Measurements from ENCODE around the gene TCIRG1.

TCIRG1 gene

DNA sequence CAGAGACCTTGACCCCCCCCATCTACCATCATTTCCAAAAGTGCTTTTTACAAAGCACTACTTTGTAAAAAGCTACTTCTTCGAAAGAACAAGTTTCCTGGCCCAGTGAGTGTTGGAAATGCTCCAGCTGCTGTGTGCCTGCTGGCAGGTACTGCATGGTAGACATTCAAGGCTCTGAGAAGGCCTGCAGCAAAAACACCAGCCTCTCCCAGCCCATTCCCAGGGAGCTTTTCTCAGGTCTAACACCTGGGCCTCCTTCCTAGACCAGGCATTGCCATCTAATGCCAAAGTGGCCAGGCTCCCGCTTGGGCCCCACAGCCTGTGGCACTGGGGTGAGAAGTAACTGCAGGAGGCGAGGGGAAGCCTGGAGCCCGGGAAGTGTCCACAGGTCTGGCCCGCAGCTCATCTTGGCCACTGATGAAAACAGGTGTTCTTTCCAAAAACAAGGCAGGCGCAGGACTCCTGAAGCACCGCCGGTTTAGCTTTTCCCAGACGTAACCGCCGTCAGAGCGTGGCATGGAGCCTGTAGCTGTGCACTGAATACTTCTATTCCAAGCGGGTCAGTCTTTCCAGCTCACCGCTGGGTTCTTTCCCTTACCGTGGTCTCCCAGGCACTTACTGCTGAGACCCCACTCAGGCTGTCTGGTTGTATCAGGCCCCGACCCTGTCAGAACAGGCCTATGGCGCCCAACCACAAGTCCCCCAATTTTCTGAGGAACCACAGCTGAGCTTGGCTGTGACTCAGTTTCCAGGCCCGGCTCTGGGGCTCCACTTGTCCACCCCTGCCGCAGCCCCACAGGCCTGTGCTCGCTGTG is 1.2 kb upstream of the TCIRG1 start:
- no peak for DNase-seq (ENCODE audit: low read depth)

DNA sequence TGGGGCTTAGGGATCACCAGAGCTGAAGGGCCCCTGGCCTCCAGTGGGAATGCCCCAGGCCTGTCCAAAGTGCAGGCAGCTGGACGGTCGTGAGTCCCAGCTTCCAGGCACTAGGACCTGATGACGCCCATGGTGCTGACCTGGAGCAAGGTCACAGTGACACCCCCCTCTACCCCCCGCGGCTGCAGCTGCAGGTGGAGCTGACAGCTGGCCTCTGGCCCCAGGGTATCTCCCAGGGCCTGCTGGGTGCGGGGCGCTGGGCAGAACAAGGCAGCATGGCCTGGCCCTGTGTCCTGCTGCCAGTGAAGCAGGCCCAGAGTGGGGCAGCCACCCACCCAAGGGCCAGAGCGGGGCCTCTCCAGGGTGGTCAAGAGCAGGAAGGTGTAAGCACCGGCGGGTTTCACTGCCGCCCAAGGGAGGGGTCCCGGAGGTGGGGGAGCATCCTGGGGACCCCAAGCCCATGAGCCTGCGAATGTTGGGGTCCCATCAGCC is 553 bp upstream of the TCIRG1 start:
- no peak for DNase-seq (ENCODE audit: low read depth)

DNA sequence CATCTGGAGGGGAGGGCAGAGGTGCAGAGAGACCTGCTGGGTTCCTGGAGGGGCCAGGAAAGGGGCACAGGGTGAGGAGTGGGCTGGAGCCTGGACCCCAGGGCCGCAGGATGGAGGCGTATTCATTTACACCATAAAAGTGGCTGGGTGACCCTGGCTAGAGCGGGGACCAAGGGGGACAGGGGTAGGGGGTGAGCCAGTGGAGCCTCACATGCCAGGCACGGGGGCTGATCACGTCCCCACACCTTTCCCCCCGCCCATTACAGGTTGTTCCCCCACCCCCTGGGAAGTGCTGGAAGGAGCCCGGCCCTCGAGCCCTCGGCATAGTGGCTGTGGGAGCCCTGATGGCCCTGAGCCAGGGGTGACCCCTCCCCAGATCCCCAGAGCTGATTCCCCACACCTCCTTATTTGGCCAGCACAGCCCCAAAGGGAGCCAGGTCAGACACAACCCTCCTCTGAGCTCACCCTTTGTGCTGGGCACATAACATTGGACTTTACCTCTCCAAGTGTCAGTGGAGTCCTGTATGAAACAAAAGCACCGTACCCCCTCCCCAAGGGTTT is 781 bp downstream of the TCIRG1 start:
- no peak for DNase-seq (ENCODE audit: low read depth)

DNA sequence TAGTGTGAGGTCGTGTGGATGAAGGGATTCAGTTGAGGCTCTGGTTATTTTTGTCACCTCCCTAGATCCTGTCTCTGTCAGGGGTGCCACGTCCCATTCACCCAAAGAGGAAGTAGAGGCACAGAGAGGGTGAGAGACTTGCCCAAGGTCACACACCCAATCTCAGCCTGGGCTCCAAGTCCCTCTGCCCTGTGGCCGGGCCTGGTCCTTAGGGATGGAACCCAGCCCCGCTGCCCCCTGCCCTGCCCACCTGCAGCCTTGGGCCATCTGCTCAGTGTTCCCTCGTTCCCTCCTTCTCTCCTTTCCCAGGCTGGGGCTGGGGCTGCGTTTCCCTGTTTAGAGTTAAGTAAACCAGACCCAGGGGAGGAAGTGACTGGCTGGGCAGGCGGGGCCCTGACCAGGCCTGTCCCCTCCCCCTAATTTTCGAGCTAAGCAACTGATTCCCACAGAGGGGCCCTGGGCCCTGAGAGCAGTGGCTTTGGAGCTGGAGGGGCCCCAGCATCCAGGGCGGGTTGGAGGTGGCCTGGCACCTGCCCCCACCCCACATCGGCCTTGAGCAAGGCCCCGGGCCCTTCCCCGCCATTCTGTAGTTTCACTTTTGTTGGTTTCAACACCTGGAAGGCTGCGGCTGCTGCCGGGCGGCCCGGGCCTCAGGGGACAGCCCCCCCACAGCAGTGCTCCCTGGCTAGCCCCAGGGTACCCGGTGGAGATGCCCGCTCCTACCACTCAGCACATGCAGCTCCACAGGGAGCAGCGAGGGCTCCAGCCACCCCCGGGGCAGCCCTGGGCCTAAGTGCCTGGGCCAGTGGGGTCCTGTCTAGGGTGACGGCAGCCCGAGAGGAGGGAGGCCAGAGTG is 1.5 kb downstream of the TCIRG1 start:
- no peak for DNase-seq (ENCODE audit: low read depth)

DNA sequence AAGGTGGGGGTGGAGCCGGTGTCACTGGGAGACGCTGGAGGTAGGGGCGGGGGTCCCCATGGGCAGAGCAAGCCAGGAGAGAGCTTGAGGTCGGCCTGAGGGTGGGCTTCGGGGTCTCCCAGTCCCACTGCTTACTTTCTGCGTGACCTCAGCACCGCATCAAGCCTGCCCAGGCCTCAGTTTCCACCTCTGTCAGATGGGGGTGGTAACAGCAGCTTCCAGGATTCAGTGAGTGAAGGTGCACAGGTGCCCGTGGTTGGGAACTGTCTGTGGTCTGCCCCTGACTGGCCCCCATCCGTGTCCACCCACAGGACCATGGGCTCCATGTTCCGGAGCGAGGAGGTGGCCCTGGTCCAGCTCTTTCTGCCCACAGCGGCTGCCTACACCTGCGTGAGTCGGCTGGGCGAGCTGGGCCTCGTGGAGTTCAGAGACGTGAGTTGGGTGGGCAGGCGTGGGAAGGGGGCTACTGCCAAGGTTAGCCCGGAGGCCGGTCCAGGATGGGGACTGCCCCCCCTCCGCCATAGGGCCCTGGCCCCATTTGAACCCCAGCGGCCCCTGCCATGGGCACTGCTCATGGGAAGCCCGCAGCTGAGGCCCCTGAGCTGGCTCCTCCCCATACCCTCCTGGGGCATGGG is 2.2 kb downstream of the TCIRG1 start:
- DNase-seq (ENCODE audit: low read depth), result no peak

DNA sequence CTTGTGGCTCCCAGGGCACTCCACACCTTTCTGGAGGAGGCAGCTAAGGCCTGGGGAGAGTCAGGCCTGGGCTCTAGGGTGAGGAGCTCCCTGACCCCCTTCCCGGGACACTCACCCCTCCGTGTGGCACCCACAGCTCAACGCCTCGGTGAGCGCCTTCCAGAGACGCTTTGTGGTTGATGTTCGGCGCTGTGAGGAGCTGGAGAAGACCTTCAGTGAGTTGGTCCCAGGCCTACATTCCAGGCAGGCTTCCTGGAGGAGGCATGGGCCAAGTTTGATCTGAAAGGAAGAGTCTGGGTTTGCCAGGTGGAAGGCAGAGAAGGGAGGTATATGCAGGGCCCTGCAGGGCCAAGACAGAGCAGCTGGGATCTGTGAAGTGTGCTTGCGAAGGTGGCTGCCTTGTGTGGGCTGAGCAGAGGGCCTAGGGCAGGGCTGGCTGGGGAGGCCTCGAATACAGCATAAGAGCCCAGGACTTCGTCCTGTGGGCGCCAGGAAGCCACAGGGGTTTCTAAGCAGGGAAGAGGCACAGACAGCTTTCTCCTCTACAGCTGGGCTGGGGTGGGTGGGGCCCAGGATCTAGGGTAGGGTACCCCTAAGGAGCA is 2.9 kb downstream of the TCIRG1 start:
- DNase-seq (ENCODE audit: low read depth), result no peak

DNA sequence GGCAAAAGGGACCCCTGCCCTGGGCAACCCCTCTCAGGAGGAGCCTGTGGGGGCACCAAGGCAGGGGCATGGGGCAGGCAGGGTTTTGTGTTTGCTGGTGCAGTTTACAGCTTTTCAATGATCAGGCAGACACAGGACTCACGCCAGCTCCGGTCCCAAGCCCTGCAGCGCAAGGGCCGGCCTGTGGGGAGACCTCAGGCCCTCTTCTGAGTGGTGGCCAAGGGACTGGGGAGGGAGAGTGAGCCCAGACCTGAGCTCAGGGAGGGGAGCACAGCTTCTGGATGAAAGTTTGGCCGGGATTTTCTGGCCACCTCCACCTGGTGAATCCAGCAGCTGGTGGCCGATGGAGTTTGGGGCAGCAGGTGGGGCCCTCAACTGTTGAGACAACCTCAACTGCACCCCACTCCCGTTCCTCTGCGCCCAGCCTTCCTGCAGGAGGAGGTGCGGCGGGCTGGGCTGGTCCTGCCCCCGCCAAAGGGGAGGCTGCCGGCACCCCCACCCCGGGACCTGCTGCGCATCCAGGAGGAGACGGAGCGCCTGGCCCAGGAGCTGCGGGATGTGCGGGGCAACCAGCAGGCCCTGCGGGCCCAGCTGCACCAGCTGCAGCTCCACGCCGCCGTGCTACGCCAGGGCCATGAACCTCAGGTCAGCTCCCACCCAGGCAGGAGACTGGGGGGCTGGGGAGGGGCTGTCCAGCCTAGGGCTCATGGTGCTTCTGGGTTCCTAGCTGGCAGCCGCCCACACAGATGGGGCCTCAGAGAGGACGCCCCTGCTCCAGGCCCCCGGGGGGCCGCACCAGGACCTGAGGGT is 3.6 kb downstream of the TCIRG1 start:
- DNase-seq (ENCODE audit: low read depth), result no peak

DNA sequence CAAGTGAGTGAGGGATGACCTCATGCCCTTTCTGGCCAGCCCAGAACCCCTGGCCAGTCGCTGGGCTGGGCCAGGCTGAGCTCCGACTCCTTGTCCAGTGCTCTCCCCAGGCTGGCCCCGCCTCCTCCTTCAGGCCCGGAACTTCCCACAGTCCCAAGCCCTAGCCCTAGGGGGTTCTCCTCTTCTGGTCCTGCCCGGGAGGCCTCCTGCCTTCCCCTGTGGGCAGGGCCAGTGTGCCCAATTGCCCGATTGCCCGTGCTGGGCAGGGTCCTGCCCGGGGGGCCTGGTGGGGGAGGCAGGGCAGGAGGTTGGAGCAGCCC is 4.2 kb downstream of the TCIRG1 start:
- DNase-seq (ENCODE audit: low read depth), result no peak

DNA sequence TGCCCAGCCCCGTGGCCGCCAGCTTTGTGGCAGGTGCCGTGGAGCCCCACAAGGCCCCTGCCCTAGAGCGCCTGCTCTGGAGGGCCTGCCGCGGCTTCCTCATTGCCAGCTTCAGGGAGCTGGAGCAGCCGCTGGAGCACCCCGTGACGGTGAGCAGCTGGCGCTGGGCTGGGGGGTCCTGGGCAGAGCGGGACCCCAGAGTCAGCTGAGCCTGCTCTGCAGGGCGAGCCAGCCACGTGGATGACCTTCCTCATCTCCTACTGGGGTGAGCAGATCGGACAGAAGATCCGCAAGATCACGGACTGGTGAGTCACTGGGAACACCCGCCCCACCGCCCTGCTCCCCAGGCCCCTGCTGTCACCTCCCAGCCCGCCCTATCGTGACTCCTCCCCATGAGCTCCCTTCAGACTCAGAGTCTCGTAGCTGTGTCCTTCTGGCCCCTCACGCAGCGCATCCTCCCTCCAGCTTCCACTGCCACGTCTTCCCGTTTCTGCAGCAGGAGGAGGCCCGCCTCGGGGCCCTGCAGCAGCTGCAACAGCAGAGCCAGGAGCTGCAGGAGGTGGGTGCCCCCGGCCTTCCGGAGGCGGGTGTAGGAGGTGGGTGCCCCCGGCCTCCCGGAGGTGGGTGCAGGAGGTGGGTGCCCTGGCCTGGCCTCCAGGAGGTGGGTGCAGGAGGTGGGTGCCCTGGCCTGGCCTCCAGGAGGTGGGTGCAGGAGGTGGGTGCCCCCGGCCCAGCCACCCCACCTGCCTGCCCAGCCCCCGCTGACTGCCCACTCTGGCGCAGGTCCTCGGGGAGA is 4.7 kb downstream of the TCIRG1 start:
- no peak for DNase-seq (ENCODE audit: low read depth)

DNA sequence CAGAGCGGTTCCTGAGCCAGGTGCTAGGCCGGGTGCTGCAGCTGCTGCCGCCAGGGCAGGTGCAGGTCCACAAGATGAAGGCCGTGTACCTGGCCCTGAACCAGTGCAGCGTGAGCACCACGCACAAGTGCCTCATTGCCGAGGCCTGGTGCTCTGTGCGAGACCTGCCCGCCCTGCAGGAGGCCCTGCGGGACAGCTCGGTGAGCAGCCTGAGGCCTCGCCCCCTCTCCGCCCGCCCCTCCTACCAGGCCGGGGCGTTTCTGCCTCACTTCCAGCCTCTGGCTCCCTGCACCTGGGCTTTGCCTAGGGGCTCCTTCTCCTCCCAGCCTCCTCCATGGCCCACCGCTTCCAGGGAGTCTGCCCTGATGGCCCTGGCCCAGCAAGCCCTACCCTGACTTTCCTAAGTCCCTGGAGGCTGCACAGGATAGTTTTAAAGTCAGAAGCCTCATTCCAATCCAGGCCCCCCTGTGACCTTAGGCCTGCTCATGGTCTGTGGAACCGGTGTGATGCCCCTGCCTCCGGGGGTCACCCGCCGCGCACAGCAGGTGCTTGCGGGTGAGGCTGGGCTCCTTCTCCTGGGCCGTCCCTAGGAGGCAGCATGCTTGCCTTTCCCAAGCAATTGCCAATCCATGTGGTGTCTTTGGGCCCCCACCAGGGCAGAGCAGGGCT is 5.5 kb downstream of the TCIRG1 start:
- DNase-seq (ENCODE audit: low read depth), result no peak

DNA sequence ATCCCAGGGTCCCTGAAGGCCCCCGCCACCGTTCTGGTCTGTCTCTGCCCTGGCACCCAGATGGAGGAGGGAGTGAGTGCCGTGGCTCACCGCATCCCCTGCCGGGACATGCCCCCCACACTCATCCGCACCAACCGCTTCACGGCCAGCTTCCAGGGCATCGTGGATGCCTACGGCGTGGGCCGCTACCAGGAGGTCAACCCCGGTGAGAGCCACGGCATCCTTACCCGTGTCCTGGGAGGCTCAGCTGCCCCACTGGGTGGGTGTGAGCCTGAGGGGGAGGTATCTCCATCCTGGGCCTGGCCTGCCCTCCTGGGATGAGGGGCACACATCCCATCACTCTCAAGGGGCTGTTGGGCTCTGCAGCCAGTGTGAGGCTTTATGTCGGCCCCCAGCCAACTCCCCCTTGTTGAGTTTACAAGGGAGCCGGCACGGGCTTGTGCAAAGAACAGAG is 6.1 kb downstream of the TCIRG1 start:
- no peak for DNase-seq (ENCODE audit: low read depth)

DNA sequence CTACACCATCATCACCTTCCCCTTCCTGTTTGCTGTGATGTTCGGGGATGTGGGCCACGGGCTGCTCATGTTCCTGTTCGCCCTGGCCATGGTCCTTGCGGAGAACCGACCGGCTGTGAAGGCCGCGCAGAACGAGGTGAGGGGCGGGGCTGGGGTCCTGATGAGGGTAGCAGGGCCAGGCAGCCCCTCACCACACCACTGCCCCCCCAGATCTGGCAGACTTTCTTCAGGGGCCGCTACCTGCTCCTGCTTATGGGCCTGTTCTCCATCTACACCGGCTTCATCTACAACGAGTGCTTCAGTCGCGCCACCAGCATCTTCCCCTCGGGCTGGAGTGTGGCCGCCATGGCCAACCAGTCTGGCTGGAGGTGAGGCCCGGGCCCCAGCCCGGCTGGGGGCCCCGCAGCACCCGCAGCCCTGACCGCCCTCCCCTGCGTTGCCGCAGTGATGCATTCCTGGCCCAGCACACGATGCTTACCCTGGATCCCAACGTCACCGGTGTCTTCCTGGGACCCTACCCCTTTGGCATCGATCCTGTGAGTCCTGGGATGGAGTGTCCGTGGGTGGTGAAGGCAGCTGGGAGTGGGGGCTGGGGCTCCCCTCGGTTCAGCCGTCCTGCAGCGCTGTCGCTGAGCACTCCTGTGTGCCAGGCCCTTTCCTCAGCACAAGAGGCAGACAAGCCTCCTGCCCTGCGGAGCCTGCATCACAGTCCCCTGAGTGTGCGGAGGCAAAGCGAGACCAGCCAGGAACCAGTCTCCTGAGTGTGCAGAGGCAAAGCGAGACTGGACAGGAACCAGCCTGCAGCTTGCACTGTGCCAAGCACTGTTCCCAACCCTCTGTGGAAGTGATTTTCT is 8.8 kb downstream of the TCIRG1 start:
- no peak for DNase-seq (ENCODE audit: low read depth)

DNA sequence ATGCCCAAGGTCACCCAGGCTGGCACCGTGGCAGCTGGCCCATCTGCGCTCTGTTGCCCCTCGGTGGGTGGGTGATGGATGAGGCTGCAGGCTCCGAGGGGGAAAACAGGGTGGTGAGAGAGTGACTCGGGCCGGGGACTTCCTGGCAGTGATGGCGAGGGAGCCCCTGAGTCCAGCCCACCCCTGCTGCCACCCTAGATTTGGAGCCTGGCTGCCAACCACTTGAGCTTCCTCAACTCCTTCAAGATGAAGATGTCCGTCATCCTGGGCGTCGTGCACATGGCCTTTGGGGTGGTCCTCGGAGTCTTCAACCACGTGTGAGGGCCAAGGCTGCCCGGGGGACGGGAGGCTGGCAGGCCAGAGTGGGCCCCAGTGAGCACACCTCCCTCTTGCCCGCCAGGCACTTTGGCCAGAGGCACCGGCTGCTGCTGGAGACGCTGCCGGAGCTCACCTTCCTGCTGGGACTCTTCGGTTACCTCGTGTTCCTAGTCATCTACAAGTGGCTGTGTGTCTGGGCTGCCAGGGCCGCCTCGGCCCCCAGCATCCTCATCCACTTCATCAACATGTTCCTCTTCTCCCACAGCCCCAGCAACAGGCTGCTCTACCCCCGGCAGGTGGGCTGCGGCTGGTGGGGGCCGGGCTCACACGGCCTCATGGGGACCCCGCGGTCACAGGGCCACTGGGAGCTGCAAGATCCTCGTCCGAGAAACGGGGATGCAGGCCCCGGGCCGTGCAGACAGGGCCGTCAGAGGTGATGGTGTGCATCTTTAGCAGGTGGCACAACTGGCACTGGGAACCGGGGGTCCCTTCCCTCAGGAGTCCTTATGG is 10.1 kb downstream of the TCIRG1 start:
- DNase-seq (ENCODE audit: low read depth), result no peak

DNA sequence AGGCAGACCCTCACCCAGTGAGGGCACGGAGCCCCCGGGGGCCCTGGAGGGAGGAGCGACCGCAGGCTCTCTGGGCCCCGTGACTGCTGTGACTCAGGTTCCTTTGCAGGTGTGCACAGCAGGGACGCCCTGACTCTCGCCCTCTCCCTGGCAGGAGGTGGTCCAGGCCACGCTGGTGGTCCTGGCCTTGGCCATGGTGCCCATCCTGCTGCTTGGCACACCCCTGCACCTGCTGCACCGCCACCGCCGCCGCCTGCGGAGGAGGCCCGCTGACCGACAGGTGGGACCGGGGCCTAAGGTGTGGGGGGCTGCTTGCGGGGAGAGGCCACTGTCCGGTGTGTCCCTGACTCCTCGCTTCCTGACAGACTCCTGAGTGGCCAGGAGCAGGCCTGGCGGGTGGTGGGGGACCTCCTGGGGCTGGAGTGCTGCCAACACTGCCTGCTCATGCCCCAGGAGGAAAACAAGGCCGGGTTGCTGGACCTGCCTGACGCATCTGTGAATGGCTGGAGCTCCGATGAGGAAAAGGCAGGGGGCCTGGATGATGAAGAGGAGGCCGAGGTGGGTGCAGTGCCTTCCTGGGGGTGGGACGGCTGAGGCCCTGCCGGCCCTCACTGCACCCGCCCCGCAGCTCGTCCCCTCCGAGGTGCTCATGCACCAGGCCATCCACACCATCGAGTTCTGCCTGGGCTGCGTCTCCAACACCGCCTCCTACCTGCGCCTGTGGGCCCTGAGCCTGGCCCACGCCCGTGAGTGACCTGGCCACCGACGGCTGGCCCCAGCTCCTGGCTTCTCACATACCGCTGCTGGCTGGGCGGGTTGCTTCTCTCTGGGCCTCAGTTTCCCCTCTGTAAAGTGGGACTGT is 10.9 kb downstream of the TCIRG1 start:
- DNase-seq (ENCODE audit: low read depth), result no peak

DNA sequence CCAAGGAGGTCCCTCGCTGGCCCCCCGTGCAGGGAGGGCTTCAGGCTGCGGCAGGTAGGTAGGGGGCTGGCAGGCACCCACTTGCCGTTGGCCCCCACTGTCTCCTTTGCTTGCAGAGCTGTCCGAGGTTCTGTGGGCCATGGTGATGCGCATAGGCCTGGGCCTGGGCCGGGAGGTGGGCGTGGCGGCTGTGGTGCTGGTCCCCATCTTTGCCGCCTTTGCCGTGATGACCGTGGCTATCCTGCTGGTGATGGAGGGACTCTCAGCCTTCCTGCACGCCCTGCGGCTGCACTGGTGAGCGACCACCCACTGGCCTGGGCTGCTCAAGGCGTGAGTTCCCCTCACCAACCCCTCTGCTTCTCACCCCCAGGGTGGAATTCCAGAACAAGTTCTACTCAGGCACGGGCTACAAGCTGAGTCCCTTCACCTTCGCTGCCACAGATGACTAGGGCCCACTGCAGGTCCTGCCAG is 11.6 kb downstream of the TCIRG1 start:
- no peak for DNase-seq (ENCODE audit: low read depth)

DNA sequence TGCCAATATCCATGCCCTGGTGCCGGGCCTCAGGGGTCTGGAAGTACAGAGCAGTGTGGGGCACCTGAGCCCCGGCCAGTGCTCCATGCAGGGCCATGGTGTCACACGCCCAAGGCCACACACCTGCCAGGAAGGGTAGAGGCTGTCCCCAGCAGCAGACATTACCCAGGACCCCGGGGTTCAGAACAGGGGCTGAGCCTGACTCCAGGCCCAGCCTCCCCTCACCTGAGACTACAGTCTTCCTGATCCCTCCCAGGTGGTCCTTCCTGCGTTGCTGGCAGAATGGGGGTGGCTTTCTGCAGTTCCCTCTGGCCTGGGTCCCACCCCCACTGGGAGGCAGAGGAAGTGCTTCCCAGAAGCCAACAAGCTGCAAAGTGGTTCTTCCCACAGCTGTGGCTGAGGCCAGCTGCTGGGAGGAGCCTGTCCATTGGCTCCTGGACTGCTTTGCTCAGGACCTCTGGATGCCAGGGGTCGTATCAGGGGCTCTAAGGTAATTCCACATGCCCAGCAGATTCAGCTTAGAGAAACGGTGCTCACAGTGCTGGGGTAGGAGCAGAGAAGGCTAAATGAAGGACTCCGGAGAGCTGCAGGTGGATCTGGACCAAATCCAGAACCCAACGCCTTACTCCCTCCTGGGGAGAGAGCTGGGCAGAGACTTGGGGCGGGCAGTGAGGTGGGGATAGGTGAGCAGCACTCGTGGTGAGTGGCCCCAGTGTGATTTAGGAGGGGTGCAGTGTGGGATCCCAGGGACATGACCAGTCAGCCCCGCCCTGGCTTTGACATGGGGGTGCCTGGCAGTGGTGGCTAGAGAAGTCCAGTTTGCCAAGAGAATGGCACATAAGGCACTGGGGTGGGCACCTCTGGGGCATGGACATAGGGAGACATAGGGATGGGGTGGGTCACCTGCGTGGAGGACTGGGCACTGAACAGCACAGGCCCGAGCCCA is 12.6 kb downstream of the TCIRG1 start:
- DNase-seq (ENCODE audit: low read depth), result no peak

All from stimulated activated CD8-positive, alpha-beta memory T cell treated with anti-CD3 and anti-CD28 coated beads, Interleukin-12 subunit alpha, Interleukin-12 subunit beta, amount 100 ng/mL, for 1 hour (primary cell).